IMR-90 (cell line): ENCODE data around the gene THOP1.

ENCODE experiments used
- CEBPB ChIP-seq: IDR thresholded peaks from 2 replicates; pipeline ENCODE4 v1.6.1; 2012; ENCODE audit warnings: low read depth, low read length, improper control_type of control experiment
- MXI1 ChIP-seq: IDR thresholded peaks from 2 replicates; pipeline ENCODE4 v1.6.1; 2012; ENCODE audit warnings: low read depth, mild to moderate bottlenecking, low read length, moderate library complexity, borderline replicate concordance
- POLR2A ChIP-seq: IDR thresholded peaks from 2 replicates; pipeline ENCODE4 v1.6.1; 2012; ENCODE audit warnings: mild to moderate bottlenecking, low read depth, low read length
- SMC3 ChIP-seq: fragments of 150-350 bp; IDR thresholded peaks from 2 replicates; pipeline ENCODE4 v1.6.1; 2016; ENCODE audit warnings: low read depth, mild to moderate bottlenecking, antibody characterized with exemption, low read length, moderate library complexity
- TF ChIP-seq, protein P1 (sequence below): fragments of 150-350 bp; IDR thresholded peaks from 2 replicates; pipeline ENCODE4 v1.6.1; 2016; ENCODE audit warnings: low read depth, mild to moderate bottlenecking, low read length, moderate library complexity, borderline replicate concordance
- TF ChIP-seq, protein P2 (sequence below): conservative IDR thresholded peaks from 2 replicates; pipeline ENCODE4 v1.5.1; 2012; ENCODE audit warnings: mild to moderate bottlenecking, low read depth, low read length, improper control_type of control experiment

DNA sequence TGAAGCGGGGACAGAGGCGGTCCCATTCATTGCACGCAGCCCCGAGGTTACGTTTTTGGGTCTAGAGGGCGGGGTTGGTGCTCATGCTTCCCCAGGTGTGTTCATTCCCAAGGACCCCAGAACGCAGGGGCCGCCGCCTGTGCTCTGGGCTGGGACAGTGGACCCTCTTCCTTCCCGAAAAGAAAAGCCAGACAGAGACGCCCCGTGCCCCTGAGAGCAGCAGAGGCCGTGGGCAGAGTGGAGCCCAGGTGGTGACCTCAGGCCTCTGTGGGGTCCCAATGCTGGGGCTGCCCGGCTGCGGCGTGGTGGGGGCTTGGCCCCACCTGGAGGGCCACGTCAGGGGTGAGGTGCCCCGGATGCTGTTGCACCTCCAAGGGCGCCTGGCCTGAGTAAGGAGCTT lies 17.6 kb upstream of the THOP1 start:
- TF ChIP-seq, protein P1, sequence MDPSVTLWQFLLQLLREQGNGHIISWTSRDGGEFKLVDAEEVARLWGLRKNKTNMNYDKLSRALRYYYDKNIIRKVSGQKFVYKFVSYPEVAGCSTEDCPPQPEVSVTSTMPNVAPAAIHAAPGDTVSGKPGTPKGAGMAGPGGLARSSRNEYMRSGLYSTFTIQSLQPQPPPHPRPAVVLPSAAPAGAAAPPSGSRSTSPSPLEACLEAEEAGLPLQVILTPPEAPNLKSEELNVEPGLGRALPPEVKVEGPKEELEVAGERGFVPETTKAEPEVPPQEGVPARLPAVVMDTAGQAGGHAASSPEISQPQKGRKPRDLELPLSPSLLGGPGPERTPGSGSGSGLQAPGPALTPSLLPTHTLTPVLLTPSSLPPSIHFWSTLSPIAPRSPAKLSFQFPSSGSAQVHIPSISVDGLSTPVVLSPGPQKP = no peak
- TF ChIP-seq, protein P2, sequence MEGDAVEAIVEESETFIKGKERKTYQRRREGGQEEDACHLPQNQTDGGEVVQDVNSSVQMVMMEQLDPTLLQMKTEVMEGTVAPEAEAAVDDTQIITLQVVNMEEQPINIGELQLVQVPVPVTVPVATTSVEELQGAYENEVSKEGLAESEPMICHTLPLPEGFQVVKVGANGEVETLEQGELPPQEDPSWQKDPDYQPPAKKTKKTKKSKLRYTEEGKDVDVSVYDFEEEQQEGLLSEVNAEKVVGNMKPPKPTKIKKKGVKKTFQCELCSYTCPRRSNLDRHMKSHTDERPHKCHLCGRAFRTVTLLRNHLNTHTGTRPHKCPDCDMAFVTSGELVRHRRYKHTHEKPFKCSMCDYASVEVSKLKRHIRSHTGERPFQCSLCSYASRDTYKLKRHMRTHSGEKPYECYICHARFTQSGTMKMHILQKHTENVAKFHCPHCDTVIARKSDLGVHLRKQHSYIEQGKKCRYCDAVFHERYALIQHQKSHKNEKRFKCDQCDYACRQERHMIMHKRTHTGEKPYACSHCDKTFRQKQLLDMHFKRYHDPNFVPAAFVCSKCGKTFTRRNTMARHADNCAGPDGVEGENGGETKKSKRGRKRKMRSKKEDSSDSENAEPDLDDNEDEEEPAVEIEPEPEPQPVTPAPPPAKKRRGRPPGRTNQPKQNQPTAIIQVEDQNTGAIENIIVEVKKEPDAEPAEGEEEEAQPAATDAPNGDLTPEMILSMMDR = no peak
- TF ChIP-seq POLR2A = no peak
- TF ChIP-seq CEBPB = no peak
- TF ChIP-seq MXI1 = no peak
- TF ChIP-seq SMC3 = no peak
